Pancreas (tissue), 10 donors: ENCODE measurements around the gene TMEM125. TPM values are rescaled to one million over a fixed set of nuclear protein-coding genes. Genes with fewer than 3 reads are reported as not detected.
A peak's percentile ranks its signal among the peaks of the same experiment; 100 is the strongest.

Experiments
- ATAC-seq, 4 donors: fragments of 200-7000 bp; cut with Tn5 transposase; one replicate each; pipeline versions ENCODE4 v1.8.0 to v1.9.1; 2020; ENCODE audit warnings: mild to moderate bottlenecking in 4 of 4, moderate library complexity in 4 of 4
- DNase-seq, 6 donors: peaks; one replicate each; pipeline ENCODE4 v3.0.0-alpha.2; 2020
- FAIRE-seq: peaks from 2 replicates; lab custom pipeline; 2012; peaks lifted over from hg19 to GRCh38; lab: Jason Lieb, UNC
- H3K27ac ChIP-seq, 4 donors: fragments of 200-600 bp; sonication (generic); 1 replicate in 3 of 4; 2 replicates in 1 of 4; pipeline versions ENCODE4 v1.5.0 to v1.8.0; 2020
- H3K27me3 ChIP-seq, 4 donors: fragments of 200-600 bp; one replicate each; pipeline ENCODE4 v1.8.0; 2021
- H3K36me3 ChIP-seq, 3 donors: fragments of 200-600 bp; sonication (generic) in 1 of 3; one replicate each; pipeline versions ENCODE4 v1.5.0 to v1.8.0; 2020 to 2021
- H3K4me1 ChIP-seq, 3 donors: fragments of 200-600 bp; one replicate each; pipeline ENCODE4 v1.8.0; 2021
- H3K4me3 ChIP-seq, 4 donors: fragments of 200-600 bp; sonication (generic) in 2 of 4; one replicate each; pipeline versions ENCODE4 v1.5.0 to v1.8.0; 2020 to 2021
- H3K9me3 ChIP-seq, 4 donors: fragments of 200-600 bp; one replicate each; pipeline ENCODE4 v1.8.0; 2021
- WGBS, 2 donors: extraction: QIAGEN DNeasy Blood & Tissue Kit; methylation state at CpG; one replicate each; pipeline ENCODE4 v1.1.7; 2013; 5-methylcytosine and 5-hydroxymethylcytosine counted together
- intact Hi-C, 3 donors: fragments of 100-400 bp; cut with DNase I; formaldehyde crosslinking; loops; one replicate each; pipeline versions ENCODE4 v1.11.1 to v1.14.2; 2022
- polyA plus RNA-seq, 2 donors: library from polyadenylated mRNA; stranded (reverse); fragments of 200-250 nt; gene quantifications; one replicate each; pipeline ENCODE4 v1.2.3, GENCODE V29; 2013
- total RNA-seq, 6 donors: library from RNA; stranded (reverse); fragmentation: NEBNext Ultra II Directional in 4 of 6; extraction: Animal tissue kit (Norgen Biotek cat#: 25700) in 4 of 6; gene quantifications; one replicate each; pipeline versions ENCODE4 v1.2.1 to v1.2.4, GENCODE V29; 2021 to 2023
- TF ChIP-seq, protein P1 (sequence below), 4 donors: fragments of 200-600 bp; sonication (generic) in 3 of 4; IDR thresholded peaks; one replicate each; pipeline versions ENCODE4 v1.5.0 to v1.8.0; 2021; ENCODE audit warnings: antibody characterized with exemption in 4 of 4
- donor health status: healthy with polysubstance abuse.
- donor health status: DM: no; HTN: no; CAD: no; lungs with moderate emphysema.
- donor health status: DM: no; HTN: no; CAD: no.
- donor health status: control.
- donor health status: control.
- donor health status: Bipolar disorder and iron deficiency.
- donor health status: DM: yes; HTN: yes; CAD: no.
- donor health status: DM: no; HTN: no; CAD: no.
- donor health status: DM: no; HTN: no; CAD: no.
- donor health status: DM: yes; HTN: yes; CAD: no.

The TMEM125 gene
- total and polyA plus RNA-seq, 8 donors: 27.5 to 75.0 (median 44.4) TPM

DNA sequence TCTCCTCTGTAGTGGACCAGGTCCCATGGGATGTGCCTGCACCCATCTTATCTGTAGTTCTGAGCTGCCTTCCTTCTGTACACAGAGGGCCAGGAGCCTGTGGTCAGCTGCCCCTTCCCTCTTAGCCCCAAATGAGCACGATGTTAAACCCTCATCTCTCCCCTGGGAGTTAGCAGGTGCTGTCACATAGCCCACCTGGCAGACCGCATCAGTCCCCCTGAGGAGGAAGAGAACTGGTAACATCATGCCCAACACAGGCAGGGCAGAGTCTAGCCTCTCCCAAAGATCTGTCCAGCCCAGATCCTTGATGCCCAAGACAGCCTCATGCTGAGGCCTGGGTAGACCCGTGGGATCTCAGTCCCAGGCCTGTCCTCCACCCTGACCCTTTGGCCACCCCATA, 35.7 kb downstream of the TMEM125 start:
- peaks cover 0 to 4% (median 0%) of the 10 kb centered on the region in 3 donors for H3K4me1 ChIP-seq
- intact Hi-C loops: no loop called here
- no peak overlapping the region for H3K4me3 ChIP-seq
- H3K27me3 ChIP-seq: no peaks in the 10 kb centered on the region
- WGBS, 2 donors: 74 to 81% methylated on average over 3 of the region's 3 CpGs
- TF ChIP-seq, protein P1, sequence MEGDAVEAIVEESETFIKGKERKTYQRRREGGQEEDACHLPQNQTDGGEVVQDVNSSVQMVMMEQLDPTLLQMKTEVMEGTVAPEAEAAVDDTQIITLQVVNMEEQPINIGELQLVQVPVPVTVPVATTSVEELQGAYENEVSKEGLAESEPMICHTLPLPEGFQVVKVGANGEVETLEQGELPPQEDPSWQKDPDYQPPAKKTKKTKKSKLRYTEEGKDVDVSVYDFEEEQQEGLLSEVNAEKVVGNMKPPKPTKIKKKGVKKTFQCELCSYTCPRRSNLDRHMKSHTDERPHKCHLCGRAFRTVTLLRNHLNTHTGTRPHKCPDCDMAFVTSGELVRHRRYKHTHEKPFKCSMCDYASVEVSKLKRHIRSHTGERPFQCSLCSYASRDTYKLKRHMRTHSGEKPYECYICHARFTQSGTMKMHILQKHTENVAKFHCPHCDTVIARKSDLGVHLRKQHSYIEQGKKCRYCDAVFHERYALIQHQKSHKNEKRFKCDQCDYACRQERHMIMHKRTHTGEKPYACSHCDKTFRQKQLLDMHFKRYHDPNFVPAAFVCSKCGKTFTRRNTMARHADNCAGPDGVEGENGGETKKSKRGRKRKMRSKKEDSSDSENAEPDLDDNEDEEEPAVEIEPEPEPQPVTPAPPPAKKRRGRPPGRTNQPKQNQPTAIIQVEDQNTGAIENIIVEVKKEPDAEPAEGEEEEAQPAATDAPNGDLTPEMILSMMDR (IDR thresholded peaks at IDR 0.05): no peak
- DNase-seq (peak in 2 of 6 donors; percentile 9 to 15), FAIRE-seq (no peak), ATAC-seq (no peak)
- H3K9me3 ChIP-seq: no peaks in the 10 kb centered on the region
- no peaks in the 10 kb centered on the region for H3K36me3 ChIP-seq
- H3K27ac ChIP-seq: no peak overlapping the region

- intact Hi-C loops: no loop called here
- no peaks in the 10 kb centered on the region for H3K9me3 ChIP-seq
- no peak overlapping the region for H3K4me3 ChIP-seq
- H3K27me3 ChIP-seq: no peaks in the 10 kb centered on the region
- H3K36me3 ChIP-seq: no peaks in the 10 kb centered on the region
- peaks cover 0 to 4% (median 0%) of the 10 kb centered on the region in 3 donors for H3K4me1 ChIP-seq
- H3K27ac ChIP-seq: no peak overlapping the region
- WGBS, 2 donors: 88 to 89% methylated on average over 6 of the region's 6 CpGs
- TF ChIP-seq, protein P1 (IDR thresholded peaks at IDR 0.05): no peak
- no peak for ATAC-seq
- no peak for FAIRE-seq
- DNase-seq: peak in 2 of 6 donors; percentile 28 to 37
These were observed 36.3 kb downstream of the TMEM125 start for GRCh38 chr1:43305926-43306687.

- Histone ChIP-seq H3K4me1 (peaks cover 0 to 4% (median 0%) of the 10 kb centered on the region in 3 donors), H3K4me3 (no peak overlapping the region), H3K9me3 (no peaks in the 10 kb centered on the region), H3K36me3 (no peaks in the 10 kb centered on the region), H3K27ac (no peak overlapping the region), H3K27me3 (no peaks in the 10 kb centered on the region)
- TF ChIP-seq, protein P1 (IDR thresholded peaks at IDR 0.05): no peak
- 84 to 88% methylated on average over 17 of the region's 17 CpGs for WGBS, 2 donors
- peak in 2 of 6 donors; percentile 49 to 52 for DNase-seq
- no peak for ATAC-seq
- intact Hi-C loops: no loop called here
- no peak for FAIRE-seq
These were observed 37.1 kb downstream of the TMEM125 start for GRCh38 chr1:43306688-43307457.

DNA sequence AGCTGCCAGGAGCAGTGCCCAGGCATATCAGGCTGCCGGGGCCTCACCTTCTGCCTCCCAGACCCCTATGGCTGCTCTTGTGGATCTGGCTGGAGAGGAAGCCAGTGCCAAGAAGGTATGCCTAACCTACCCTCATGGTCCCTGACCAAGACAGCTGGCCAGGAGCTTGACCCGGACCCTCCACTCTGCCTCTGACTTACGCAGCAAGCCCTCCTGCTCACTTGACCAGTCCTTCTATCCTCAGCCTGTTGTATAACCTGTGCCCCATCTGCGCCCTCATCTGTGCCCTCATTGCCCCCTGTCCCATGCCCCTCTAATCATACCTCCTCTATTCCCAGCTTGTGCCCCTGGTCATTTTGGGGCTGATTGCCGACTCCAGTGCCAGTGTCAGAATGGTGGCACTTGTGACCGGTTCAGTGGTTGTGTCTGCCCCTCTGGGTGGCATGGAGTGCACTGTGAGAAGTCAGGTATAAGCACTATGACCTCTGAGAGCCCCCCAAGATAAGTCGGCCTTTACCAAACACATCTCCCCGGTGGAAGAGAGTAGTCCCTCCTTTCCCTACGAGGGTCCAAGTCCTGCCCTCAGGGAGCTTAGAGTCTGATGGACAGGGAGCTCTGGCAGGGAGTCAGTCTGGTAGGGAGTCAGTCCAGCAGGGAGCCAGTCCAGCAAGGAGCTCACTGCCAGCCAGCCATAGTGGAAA, 37.8 kb downstream of the TMEM125 start:
- Histone ChIP-seq H3K27me3 (no peaks in the 10 kb centered on the region), H3K36me3 (no peaks in the 10 kb centered on the region), H3K4me1 (peaks cover 0 to 4% (median 0%) of the 10 kb centered on the region in 3 donors), H3K9me3 (no peaks in the 10 kb centered on the region), H3K4me3 (no peak overlapping the region), H3K27ac (no peak overlapping the region)
- WGBS, 2 donors: 87 to 88% methylated on average over 9 of the region's 9 CpGs
- intact Hi-C loops: no loop called here
- TF ChIP-seq, protein P1 (IDR thresholded peaks at IDR 0.05): no peak
- peak in 2 of 6 donors; percentile 22 to 43 for DNase-seq
- no peak for ATAC-seq
- no peak for FAIRE-seq
